Heart left ventricle (tissue), 16 donors: Measurements from ENCODE around the gene SQOR. TPM values are rescaled to one million over a fixed set of nuclear protein-coding genes. Genes with fewer than 3 reads are reported as not detected.

Experiments
- ATAC-seq, 4 donors: fragments of 200-7000 bp; cut with Tn5 transposase; one replicate each; pipeline ENCODE4 v1.9.1; 2020 to 2022; ENCODE audit warnings: moderate library complexity in 4 of 4, mild to moderate bottlenecking in 3 of 4, moderate number of reproducible peaks in 1 of 4
- DNase-seq, 5 donors: peaks; one replicate each; pipeline ENCODE4 v3.0.0-alpha.2; 2020
- H3K27ac ChIP-seq, 12 donors: fragments of 200-600 bp; sonication (generic) in 4 of 12; one replicate each; pipeline versions ENCODE4 v1.5.0 to v1.8.0; 2016 to 2022; ENCODE audit warnings: mild to moderate bottlenecking in 2 of 12
- H3K27me3 ChIP-seq, 9 donors: fragments of 200-600 bp; sonication (generic) in 2 of 9; one replicate each; pipeline versions ENCODE4 v1.5.1 to v1.8.0; 2016 to 2022; ENCODE audit warnings: mild to moderate bottlenecking in 3 of 9
- H3K36me3 ChIP-seq, 9 donors: fragments of 200-600 bp; sonication (generic) in 2 of 9; one replicate each; pipeline versions ENCODE4 v1.5.0 to v1.8.0; 2018 to 2022; ENCODE audit warnings: mild to moderate bottlenecking in 2 of 9
- H3K4me1 ChIP-seq, 12 donors: fragments of 200-600 bp; sonication (generic) in 4 of 12; one replicate each; pipeline versions ENCODE4 v1.5.0 to v1.8.0; 2016 to 2022; ENCODE audit warnings: mild to moderate bottlenecking in 3 of 12
- H3K4me3 ChIP-seq, 12 donors: fragments of 200-600 bp; sonication (generic) in 4 of 12; one replicate each; pipeline versions ENCODE4 v1.5.0 to v1.8.0; 2017 to 2022; ENCODE audit warnings: mild to moderate bottlenecking in 9 of 12, moderate library complexity in 4 of 12
- H3K9me3 ChIP-seq, 12 donors: fragments of 200-600 bp; sonication (generic) in 4 of 12; one replicate each; pipeline versions ENCODE4 v1.5.0 to v1.8.0; 2016 to 2022; ENCODE audit warnings: mild to moderate bottlenecking in 1 of 12
- CTCF ChIP-seq, 12 donors: fragments of 200-600 bp; sonication (generic) in 4 of 12; IDR thresholded peaks; one replicate each; pipeline versions ENCODE4 v1.5.0 to v1.8.0; 2018 to 2022; ENCODE audit warnings: antibody characterized with exemption in 12 of 12, mild to moderate bottlenecking in 5 of 12
- POLR2A ChIP-seq, 2 donors: fragments of 450-650 bp; IDR thresholded peaks; one replicate each; pipeline ENCODE4 v1.6.1; 2017; ENCODE audit warnings: antibody characterized with exemption in 2 of 2, mild to moderate bottlenecking in 2 of 2, moderate library complexity in 2 of 2
- WGBS, 4 donors: extraction: QIAGEN DNeasy Blood & Tissue Kit in 2 of 4; methylation state at CpG; one replicate each; pipeline versions ENCODE4 v1.1.5 to v1.1.7; 2013 to 2018; 5-methylcytosine and 5-hydroxymethylcytosine counted together
- intact Hi-C, 10 donors: fragments of 100-400 bp; cut with DNase I; formaldehyde crosslinking; loops; one replicate each; pipeline versions ENCODE4 v1.11.1 to v1.14.2; 2022
- polyA plus RNA-seq, 2 donors: library from polyadenylated mRNA; stranded (reverse); fragments of 200-250 nt; gene quantifications; one replicate each; pipeline ENCODE4 v1.2.3, GENCODE V29; 2013
- total RNA-seq, 9 donors: library from RNA; depleted of rRNA in 2 of 9; stranded (reverse); fragments of >200 nt in 2 of 9; fragmentation: NEBNext Ultra II Directional in 3 of 9; extraction: Animal tissue kit (Norgen Biotek cat#: 25700) in 3 of 9; gene quantifications; one replicate each; pipeline versions ENCODE4 v1.1.0 to v1.2.4, GENCODE V29; 2016 to 2023
- donor health status: ischemic (EF 13 %, LVEDD 7.1; RV severe dilation, severe dysfunction).
- donor health status: healthy with polysubstance abuse.
- donor health status: DM: no; HTN: yes; CAD: no.
- donor health status: DM: no; HTN: no; CAD: no.
- donor health status: ischemic (EF 25% LVEDD 6.9; RV normal size, moderate dysfunction).
- donor health status: ischemic (EF 25% LVEDD 5.7; RV mildly dilated, moderate dysfunction).
- donor health status: healthy.
- donor health status: DM: yes; HTN: yes; CAD: no.
- donor health status: ischemic (EF 35%, LVEDD 5.7; RV mildly dilated, moderate dysfunction).
- donor health status: nonischemic (EF 11% LVEDD 7.7; RV severe dilation, severe dysfunction).
- donor health status: DM: yes; HTN: yes; CAD: no.
- donor health status: PGD.
- donor health status: ischemic (EF 29% LVEDD 5.4; RV normal size, mild dysfunction).
- donor health status: nonischemic (EF 23%, LVEDD 6.1; RV moderate dilation, normal function).

SQOR gene
- total and polyA plus RNA-seq, 11 donors = 9.5 to 60.9 (median 17.5) TPM

- DNase-seq (no peak), ATAC-seq (no peak)
- Histone ChIP-seq H3K36me3 (no peaks in the 10 kb centered on the region), H3K27ac (no peak overlapping the region), H3K27me3 (no peaks in the 10 kb centered on the region), H3K4me1 (peaks cover 0 to 65% (median 10%) of the 10 kb centered on the region in 12 donors), H3K4me3 (no peak overlapping the region), H3K9me3 (no peaks in the 10 kb centered on the region)
- 96 to 99% (median 98%) methylated on average over 14 to 35 of the region's 35 CpGs for WGBS, 4 donors
- TF ChIP-seq POLR2A (IDR thresholded peaks at IDR 0.05) = no peak
- TF ChIP-seq CTCF (IDR thresholded peaks at IDR 0.05) = no peak
- intact Hi-C loops = no loop called here
Measured at GRCh38 chr15:45650889-45651525, 16.2 kb downstream of the SQOR start.

- intact Hi-C loops = no loop called here
- Histone ChIP-seq H3K27ac (peak overlapping the region in 1 of 12 donors; percentile 75), H3K4me3 (no peak overlapping the region), H3K4me1 (peaks cover 0 to 56% (median 10%) of the 10 kb centered on the region in 12 donors), H3K36me3 (no peaks in the 10 kb centered on the region), H3K9me3 (no peaks in the 10 kb centered on the region), H3K27me3 (no peaks in the 10 kb centered on the region)
- 60 to 76% (median 73%) methylated on average over 3 of the region's 3 CpGs for WGBS, 4 donors
- no peak for TF ChIP-seq POLR2A (IDR thresholded peaks at IDR 0.05)
- no peak for TF ChIP-seq CTCF (IDR thresholded peaks at IDR 0.05)
- ATAC-seq (peak in 3 of 4 donors; percentile 35 to 38 (median 35)), DNase-seq (no peak)
Measured at GRCh38 chr15:45653702-45654424, 19.0 kb downstream of the SQOR start.

- H3K4me3 ChIP-seq = no peak overlapping the region
- peak overlapping the region in 1 of 12 donors; percentile 64 for H3K27ac ChIP-seq
- H3K4me1 ChIP-seq = peaks cover 0 to 51% (median 7%) of the 10 kb centered on the region in 12 donors
- no peaks in the 10 kb centered on the region for H3K27me3 ChIP-seq
- intact Hi-C loops = no loop called here
- peaks cover 0 to 6% (median 0%) of the 10 kb centered on the region in 9 donors for H3K36me3 ChIP-seq
- TF ChIP-seq POLR2A (IDR thresholded peaks at IDR 0.05) (no peak), CTCF (IDR thresholded peaks at IDR 0.05) (no peak)
- H3K9me3 ChIP-seq = no peaks in the 10 kb centered on the region
- no peak for ATAC-seq
- DNase-seq = no peak
- 85 to 88% (median 87%) methylated on average over 6 of the region's 6 CpGs for WGBS, 4 donors
Measured at GRCh38 chr15:45654749-45655148, 19.9 kb downstream of the SQOR start.

- intact Hi-C loops = no loop called here
- no peaks in the 10 kb centered on the region for H3K27me3 ChIP-seq
- TF ChIP-seq CTCF (IDR thresholded peaks at IDR 0.05) (no peak), POLR2A (IDR thresholded peaks at IDR 0.05) (no peak)
- DNase-seq (no peak), ATAC-seq (no peak)
- peaks cover 0 to 30% (median 8%) of the 10 kb centered on the region in 9 donors for H3K36me3 ChIP-seq
- peak overlapping the region in 1 of 12 donors; percentile 52 for H3K27ac ChIP-seq
- WGBS, 4 donors = 86 to 95% (median 89%) methylated on average over 2 of the region's 2 CpGs
- H3K4me3 ChIP-seq = no peak overlapping the region
- peaks cover 0 to 58% (median 14%) of the 10 kb centered on the region in 12 donors for H3K4me1 ChIP-seq
- no peaks in the 10 kb centered on the region for H3K9me3 ChIP-seq
Measured at GRCh38 chr15:45657254-45657653, 22.4 kb downstream of the SQOR start.
